Heart left ventricle (tissue), 16 donors: Measurements from ENCODE around the gene MYOM1. TPM values are rescaled to one million over a fixed set of nuclear protein-coding genes. Genes with fewer than 3 reads are reported as not detected.

Experiments
- ATAC-seq, 4 donors: fragments of 200-7000 bp; cut with Tn5 transposase; one replicate each; pipeline ENCODE4 v1.9.1; 2020 to 2022; ENCODE audit warnings: moderate library complexity in 4 of 4, mild to moderate bottlenecking in 3 of 4, moderate number of reproducible peaks in 1 of 4
- DNase-seq, 5 donors: peaks; one replicate each; pipeline ENCODE4 v3.0.0-alpha.2; 2020
- H3K27ac ChIP-seq, 12 donors: fragments of 200-600 bp; sonication (generic) in 4 of 12; one replicate each; pipeline versions ENCODE4 v1.5.0 to v1.8.0; 2016 to 2022; ENCODE audit warnings: mild to moderate bottlenecking in 2 of 12
- H3K27me3 ChIP-seq, 9 donors: fragments of 200-600 bp; sonication (generic) in 2 of 9; one replicate each; pipeline versions ENCODE4 v1.5.1 to v1.8.0; 2016 to 2022; ENCODE audit warnings: mild to moderate bottlenecking in 3 of 9
- H3K36me3 ChIP-seq, 9 donors: fragments of 200-600 bp; sonication (generic) in 2 of 9; one replicate each; pipeline versions ENCODE4 v1.5.0 to v1.8.0; 2018 to 2022; ENCODE audit warnings: mild to moderate bottlenecking in 2 of 9
- H3K4me1 ChIP-seq, 12 donors: fragments of 200-600 bp; sonication (generic) in 4 of 12; one replicate each; pipeline versions ENCODE4 v1.5.0 to v1.8.0; 2016 to 2022; ENCODE audit warnings: mild to moderate bottlenecking in 3 of 12
- H3K4me3 ChIP-seq, 12 donors: fragments of 200-600 bp; sonication (generic) in 4 of 12; one replicate each; pipeline versions ENCODE4 v1.5.0 to v1.8.0; 2017 to 2022; ENCODE audit warnings: mild to moderate bottlenecking in 9 of 12, moderate library complexity in 4 of 12
- H3K9me3 ChIP-seq, 12 donors: fragments of 200-600 bp; sonication (generic) in 4 of 12; one replicate each; pipeline versions ENCODE4 v1.5.0 to v1.8.0; 2016 to 2022; ENCODE audit warnings: mild to moderate bottlenecking in 1 of 12
- POLR2A ChIP-seq, 2 donors: fragments of 450-650 bp; IDR thresholded peaks; one replicate each; pipeline ENCODE4 v1.6.1; 2017; ENCODE audit warnings: antibody characterized with exemption in 2 of 2, mild to moderate bottlenecking in 2 of 2, moderate library complexity in 2 of 2
- WGBS, 4 donors: extraction: QIAGEN DNeasy Blood & Tissue Kit in 2 of 4; methylation state at CpG; one replicate each; pipeline versions ENCODE4 v1.1.5 to v1.1.7; 2013 to 2018; 5-methylcytosine and 5-hydroxymethylcytosine counted together
- intact Hi-C, 10 donors: fragments of 100-400 bp; cut with DNase I; formaldehyde crosslinking; loops; one replicate each; pipeline versions ENCODE4 v1.11.1 to v1.14.2; 2022
- polyA plus RNA-seq, 2 donors: library from polyadenylated mRNA; stranded (reverse); fragments of 200-250 nt; gene quantifications; one replicate each; pipeline ENCODE4 v1.2.3, GENCODE V29; 2013
- total RNA-seq, 9 donors: library from RNA; depleted of rRNA in 2 of 9; stranded (reverse); fragments of >200 nt in 2 of 9; fragmentation: NEBNext Ultra II Directional in 3 of 9; extraction: Animal tissue kit (Norgen Biotek cat#: 25700) in 3 of 9; gene quantifications; one replicate each; pipeline versions ENCODE4 v1.1.0 to v1.2.4, GENCODE V29; 2016 to 2023
- TF ChIP-seq, protein P1 (sequence below), 12 donors: fragments of 200-600 bp; sonication (generic) in 4 of 12; IDR thresholded peaks; one replicate each; pipeline versions ENCODE4 v1.5.0 to v1.8.0; 2018 to 2022; ENCODE audit warnings: antibody characterized with exemption in 12 of 12, mild to moderate bottlenecking in 5 of 12
- donor health status: ischemic (EF 13 %, LVEDD 7.1; RV severe dilation, severe dysfunction).
- donor health status: healthy with polysubstance abuse.
- donor health status: DM: no; HTN: yes; CAD: no.
- donor health status: DM: no; HTN: no; CAD: no.
- donor health status: ischemic (EF 25% LVEDD 6.9; RV normal size, moderate dysfunction).
- donor health status: ischemic (EF 25% LVEDD 5.7; RV mildly dilated, moderate dysfunction).
- donor health status: healthy.
- donor health status: DM: yes; HTN: yes; CAD: no.
- donor health status: ischemic (EF 35%, LVEDD 5.7; RV mildly dilated, moderate dysfunction).
- donor health status: nonischemic (EF 11% LVEDD 7.7; RV severe dilation, severe dysfunction).
- donor health status: DM: yes; HTN: yes; CAD: no.
- donor health status: PGD.
- donor health status: ischemic (EF 29% LVEDD 5.4; RV normal size, mild dysfunction).
- donor health status: nonischemic (EF 23%, LVEDD 6.1; RV moderate dilation, normal function).

MYOM1 gene
- total and polyA plus RNA-seq, 11 donors, result 112 to 1,344 (median 801) TPM

DNA sequence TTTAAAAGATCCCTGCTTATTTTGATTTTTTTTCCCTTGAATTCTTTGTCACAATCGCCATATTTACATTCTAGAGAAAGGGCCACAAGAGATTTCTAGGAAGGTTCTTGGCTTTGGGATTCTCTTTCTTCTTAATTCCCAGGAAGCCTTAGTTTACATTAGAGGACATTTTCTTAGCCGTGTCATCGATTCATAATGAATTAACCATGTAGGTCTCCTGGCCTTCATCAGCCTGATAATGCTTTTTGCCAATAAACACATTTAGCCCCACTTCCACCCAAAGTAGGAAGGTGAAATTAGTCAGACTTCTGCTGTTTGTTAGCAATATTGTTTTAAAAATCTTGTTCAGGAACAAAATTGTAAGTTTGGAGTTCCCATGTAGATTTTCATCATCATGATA lies 135.6 kb downstream of the MYOM1 start:
- Histone ChIP-seq H3K27ac (no peak overlapping the region), H3K4me1 (no peaks in the 10 kb centered on the region), H3K36me3 (peaks cover 0 to 99% (median 62%) of the 10 kb centered on the region in 9 donors), H3K9me3 (no peaks in the 10 kb centered on the region), H3K4me3 (no peak overlapping the region), H3K27me3 (no peaks in the 10 kb centered on the region)
- ATAC-seq, result no peak
- TF ChIP-seq, protein P1, sequence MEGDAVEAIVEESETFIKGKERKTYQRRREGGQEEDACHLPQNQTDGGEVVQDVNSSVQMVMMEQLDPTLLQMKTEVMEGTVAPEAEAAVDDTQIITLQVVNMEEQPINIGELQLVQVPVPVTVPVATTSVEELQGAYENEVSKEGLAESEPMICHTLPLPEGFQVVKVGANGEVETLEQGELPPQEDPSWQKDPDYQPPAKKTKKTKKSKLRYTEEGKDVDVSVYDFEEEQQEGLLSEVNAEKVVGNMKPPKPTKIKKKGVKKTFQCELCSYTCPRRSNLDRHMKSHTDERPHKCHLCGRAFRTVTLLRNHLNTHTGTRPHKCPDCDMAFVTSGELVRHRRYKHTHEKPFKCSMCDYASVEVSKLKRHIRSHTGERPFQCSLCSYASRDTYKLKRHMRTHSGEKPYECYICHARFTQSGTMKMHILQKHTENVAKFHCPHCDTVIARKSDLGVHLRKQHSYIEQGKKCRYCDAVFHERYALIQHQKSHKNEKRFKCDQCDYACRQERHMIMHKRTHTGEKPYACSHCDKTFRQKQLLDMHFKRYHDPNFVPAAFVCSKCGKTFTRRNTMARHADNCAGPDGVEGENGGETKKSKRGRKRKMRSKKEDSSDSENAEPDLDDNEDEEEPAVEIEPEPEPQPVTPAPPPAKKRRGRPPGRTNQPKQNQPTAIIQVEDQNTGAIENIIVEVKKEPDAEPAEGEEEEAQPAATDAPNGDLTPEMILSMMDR (IDR thresholded peaks at IDR 0.05), result no peak
- TF ChIP-seq POLR2A (IDR thresholded peaks at IDR 0.05), result no peak
- intact Hi-C loops, result no loop called here
- WGBS, 4 donors, result 62 to 73% (median 71%) methylated on average over 3 of the region's 3 CpGs
- DNase-seq, result no peak

DNA sequence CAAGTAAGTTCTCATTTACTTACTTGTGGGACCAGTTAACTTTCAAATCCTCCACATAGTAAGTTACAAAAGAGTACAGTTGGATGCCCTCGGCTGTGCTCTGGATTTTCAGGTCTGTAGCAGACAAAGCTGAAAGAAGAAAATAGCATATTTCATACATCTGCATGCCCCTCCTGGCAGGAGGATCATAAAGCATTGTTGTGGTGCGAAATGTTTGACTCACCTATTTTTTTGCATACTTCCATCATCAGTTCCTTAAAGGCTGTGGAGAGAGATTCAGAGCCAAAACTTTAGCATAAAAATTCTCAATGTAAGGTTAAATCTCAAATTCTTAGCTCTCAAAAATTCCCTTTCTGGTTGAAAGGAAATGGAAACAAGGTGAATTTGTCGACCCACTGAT lies 136.0 kb downstream of the MYOM1 start:
- TF ChIP-seq, protein P1 (IDR thresholded peaks at IDR 0.05), result no peak
- TF ChIP-seq POLR2A (IDR thresholded peaks at IDR 0.05), result no peak
- peaks cover 0 to 99% (median 65%) of the 10 kb centered on the region in 9 donors for H3K36me3 ChIP-seq
- H3K4me1 ChIP-seq, result no peaks in the 10 kb centered on the region
- no peak for DNase-seq
- H3K27me3 ChIP-seq, result no peaks in the 10 kb centered on the region
- H3K27ac ChIP-seq, result no peak overlapping the region
- ATAC-seq, result no peak
- no peak overlapping the region for H3K4me3 ChIP-seq
- WGBS, 4 donors, result 58 to 63% (median 59%) methylated on average over 3 of the region's 3 CpGs
- H3K9me3 ChIP-seq, result no peaks in the 10 kb centered on the region
- intact Hi-C loops, result no loop called here

DNA sequence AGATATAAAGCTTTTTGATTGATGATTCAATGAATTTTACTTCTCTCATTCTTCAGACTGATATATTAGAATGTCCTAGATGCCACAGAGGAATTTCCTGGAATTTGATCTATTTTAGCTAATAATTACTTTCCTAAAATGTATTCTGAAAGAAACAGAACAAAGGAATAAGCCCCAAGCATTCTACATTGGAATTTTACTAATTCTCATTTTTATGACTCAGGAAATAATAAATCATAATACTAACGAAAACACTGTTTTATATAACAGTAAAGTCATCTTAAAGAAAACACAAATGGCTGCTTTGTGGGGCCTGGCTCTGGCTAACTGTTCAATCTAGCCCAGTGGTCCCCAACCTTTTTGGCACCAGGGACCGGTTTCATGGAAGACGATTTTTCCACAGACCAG lies 138.2 kb downstream of the MYOM1 start:
- 63 to 76% (median 67%) methylated on average over 3 of the region's 3 CpGs for WGBS, 4 donors
- ATAC-seq, result no peak

DNA sequence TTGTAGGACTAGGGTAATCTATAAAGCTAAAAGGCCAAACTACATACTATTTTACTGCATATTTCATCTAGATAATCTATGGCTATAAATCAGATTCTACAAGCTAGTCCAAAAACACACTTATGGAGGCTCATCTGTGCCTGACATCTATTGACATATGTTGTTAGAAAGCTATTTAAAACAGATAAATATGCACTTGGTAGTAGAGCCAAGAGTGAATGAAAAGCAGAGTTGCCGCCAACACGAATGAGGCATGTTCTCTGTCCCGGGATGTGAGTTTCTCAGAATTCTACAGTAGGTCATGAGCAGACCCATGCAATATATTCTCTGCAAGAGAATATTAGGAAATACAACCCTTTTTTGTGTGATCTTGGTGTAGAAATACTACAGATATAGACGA lies 140.1 kb downstream of the MYOM1 start:
- Histone ChIP-seq H3K9me3 (no peaks in the 10 kb centered on the region), H3K27me3 (no peaks in the 10 kb centered on the region), H3K27ac (no peak overlapping the region), H3K4me3 (no peak overlapping the region), H3K36me3 (peaks cover 0 to 100% (median 71%) of the 10 kb centered on the region in 9 donors), H3K4me1 (no peaks in the 10 kb centered on the region)
- WGBS, 4 donors, result 80 to 89% (median 83%) methylated on average over 4 of the region's 4 CpGs
- no peak for TF ChIP-seq POLR2A (IDR thresholded peaks at IDR 0.05)
- TF ChIP-seq, protein P1 (IDR thresholded peaks at IDR 0.05), result no peak
- ATAC-seq, result no peak
- intact Hi-C loops, result no loop called here
- DNase-seq, result no peak

More for the DNA sequence above, 138.2 kb downstream of the MYOM1 start:
- Histone ChIP-seq H3K27ac (no peak overlapping the region), H3K9me3 (no peaks in the 10 kb centered on the region), H3K4me3 (no peak overlapping the region), H3K36me3 (peaks cover 0 to 100% (median 71%) of the 10 kb centered on the region in 9 donors), H3K27me3 (no peaks in the 10 kb centered on the region), H3K4me1 (no peaks in the 10 kb centered on the region)
- TF ChIP-seq, protein P1 (IDR thresholded peaks at IDR 0.05), result no peak
- TF ChIP-seq POLR2A (IDR thresholded peaks at IDR 0.05), result no peak
- DNase-seq, result no peak
- intact Hi-C loops, result no loop called here
